Caco-2 (cell line): ENCODE results near the gene DMRTB1. TPM values are rescaled to one million over a fixed set of nuclear protein-coding genes. Genes with fewer than 3 reads are reported as not detected.

ENCODE experiments used
- BruUV-seq: library from RNA; stranded (reverse); fragments of 400-500 nt; replicated peaks from 2 replicates; lab custom pipeline; 2021; lab: Mats Ljungman, UMichigan
- CTCF ChIA-PET: fragments of 300-600 bp; sonication (Branson Sonifier 250); formaldehyde crosslinking; loops from one replicate; lab custom pipeline; 2022; ENCODE audit warnings: antibody characterized with exemption; lab: Charles Lee
- POLR2A ChIA-PET: fragments of 300-600 bp; sonication (Branson Sonifier 250); formaldehyde crosslinking; loops from one replicate; lab custom pipeline; 2022; ENCODE audit warnings: antibody characterized with exemption; lab: Charles Lee
- DNase-seq, 2 experiments: peaks; one replicate each; pipeline versions ENCODE4 v3.0.0 to v3.0.0-alpha.2; 2020 to 2022
- H3K27me3 ChIP-seq: replicated peaks from 2 replicates; pipeline ENCODE4 v1.6.0; 2011; ENCODE audit warnings: low read length; ENCODE audit not compliant: control insufficient read depth, insufficient read depth
- H3K36me3 ChIP-seq: 2 replicates; pipeline ENCODE4 v1.5.1; 2011; ENCODE audit warnings: low read length; ENCODE audit not compliant: control insufficient read depth, insufficient read depth
- H3K4me1 ChIP-seq: fragments of 250-450 bp; sonication (Bioruptor Pico); 2 replicates; pipeline ENCODE4 v1.5.1; 2020; ENCODE audit warnings: mild to moderate bottlenecking
- H3K4me3 ChIP-seq: 2 replicates; pipeline ENCODE4 v1.5.1; 2011; ENCODE audit warnings: low read depth, mild to moderate bottlenecking, control low read depth, low read length
- H3K9me3 ChIP-seq: fragments of 250-450 bp; sonication (Bioruptor Pico); 2 replicates; pipeline ENCODE4 v1.5.1; 2020; ENCODE audit warnings: mild to moderate bottlenecking, moderate library complexity
- H3K27ac Mint-ChIP-seq: one replicate; pipeline ENCODE4 v1.8.0; 2022; ENCODE audit warnings: mixed read lengths; ENCODE audit not compliant: unreplicated experiment
- H3K27me3 Mint-ChIP-seq: one replicate; pipeline ENCODE4 v1.8.0; 2022; ENCODE audit warnings: mixed read lengths; ENCODE audit not compliant: insufficient read depth, unreplicated experiment
- H3K36me3 Mint-ChIP-seq: one replicate; pipeline ENCODE4 v1.8.0; 2022; ENCODE audit warnings: mild to moderate bottlenecking, mixed read lengths; ENCODE audit not compliant: insufficient read depth, unreplicated experiment
- H3K4me1 Mint-ChIP-seq: one replicate; pipeline ENCODE4 v1.8.0; 2022; ENCODE audit warnings: low read depth, mixed read lengths; ENCODE audit not compliant: unreplicated experiment
- H3K4me3 Mint-ChIP-seq: one replicate; pipeline ENCODE4 v1.8.0; 2022; ENCODE audit warnings: mild to moderate bottlenecking, moderate library complexity, mixed read lengths; ENCODE audit not compliant: unreplicated experiment
- H3K9me3 Mint-ChIP-seq: one replicate; pipeline ENCODE4 v1.8.0; 2022; ENCODE audit warnings: mixed read lengths; ENCODE audit not compliant: unreplicated experiment
- CTCF ChIP-seq, 2 experiments: fragments of 200-600 bp in 1 of 2; IDR thresholded peaks; 1 replicate in 1 of 2; 2 replicates in 1 of 2; pipeline versions ENCODE4 v1.5.1 to v1.8.0; 2011 to 2022; ENCODE audit warnings: antibody characterized with exemption in 1 of 2, control low read depth in 1 of 2, inconsistent platforms in 1 of 2, low read depth in 1 of 2, low read length in 1 of 2, mild to moderate bottlenecking in 1 of 2, moderate library complexity in 1 of 2; ENCODE audit not compliant: insufficient read depth in 1 of 2, severe bottlenecking in 1 of 2, unreplicated experiment in 1 of 2
- intact Hi-C: fragments of 100-400 bp; cut with micrococcal nuclease; formaldehyde crosslinking; loops from one replicate; pipeline ENCODE4 v1.10.0; 2022; ENCODE audit not compliant: unreplicated experiment
- total RNA-seq: library from RNA; stranded (reverse); gene quantifications from 2 replicates; pipeline ENCODE4 v1.2.3, GENCODE V29; 2022

The DMRTB1 gene
- total RNA-seq, 1 experiment from 2014 or later: not detected

- Mint-ChIP-seq H3K9me3 (no peaks in the 10 kb centered on the region), H3K27me3 (no peaks in the 10 kb centered on the region), H3K36me3 (no peaks in the 10 kb centered on the region), H3K4me3 (no peak overlapping the region), H3K27ac (no peak overlapping the region), H3K4me1 (no peaks in the 10 kb centered on the region)
- Histone ChIP-seq H3K9me3 (no peaks in the 10 kb centered on the region), H3K4me1 (no peaks in the 10 kb centered on the region), H3K4me3 (no peak overlapping the region), H3K36me3 (no peaks in the 10 kb centered on the region), H3K27me3 (no peaks in the 10 kb centered on the region)
- no peak for DNase-seq
- no peak for TF ChIP-seq CTCF (IDR thresholded peaks at IDR 0.05; ENCODE audit: insufficient read depth in 1 of 2, low read depth in 1 of 2, low read length in 1 of 2, severe bottlenecking in 1 of 2, unreplicated experiment in 1 of 2)
- no TSS peak for BruUV-seq
- ChIA-PET POLR2A (no interaction called here), CTCF (interaction anchor here (0.8 kb wide), 1 partner anchor 15 kb away, joined by 5 read pairs; no protein-coding TSS in a partner anchor)
- intact Hi-C loops: no loop called here
Measured at GRCh38 chr1:53503433-53504217, 44.4 kb downstream of the DMRTB1 start.

GRCh38 chr1:53504901-53505300 lies 45.7 kb downstream of the DMRTB1 start:
- H3K27me3 ChIP-seq: no peaks in the 10 kb centered on the region

GRCh38 chr1:53505401-53505800 lies 46.2 kb downstream of the DMRTB1 start:
- DNase-seq: no peak
- Mint-ChIP-seq H3K27ac (no peak overlapping the region), H3K4me1 (no peaks in the 10 kb centered on the region), H3K4me3 (no peak overlapping the region), H3K27me3 (no peaks in the 10 kb centered on the region), H3K36me3 (no peaks in the 10 kb centered on the region), H3K9me3 (no peaks in the 10 kb centered on the region)
- Histone ChIP-seq H3K4me3 (no peak overlapping the region), H3K4me1 (no peaks in the 10 kb centered on the region), H3K36me3 (no peaks in the 10 kb centered on the region), H3K27me3 (no peaks in the 10 kb centered on the region), H3K9me3 (no peaks in the 10 kb centered on the region)
- ChIA-PET POLR2A (no interaction called here), CTCF (interaction anchor here (0.6 kb wide), 1 partner anchor 111 kb away, joined by 3 read pairs; no protein-coding TSS in a partner anchor)
- intact Hi-C loops: no loop called here
- BruUV-seq: no TSS peak
- no peak for TF ChIP-seq CTCF (IDR thresholded peaks at IDR 0.05; ENCODE audit: insufficient read depth in 1 of 2, low read depth in 1 of 2, low read length in 1 of 2, severe bottlenecking in 1 of 2, unreplicated experiment in 1 of 2)

More at GRCh38 chr1:53504901-53505300, 45.7 kb downstream of the DMRTB1 start:
- Histone ChIP-seq H3K9me3 (no peaks in the 10 kb centered on the region), H3K4me3 (no peak overlapping the region), H3K4me1 (no peaks in the 10 kb centered on the region), H3K36me3 (no peaks in the 10 kb centered on the region)
- Mint-ChIP-seq H3K27me3 (no peaks in the 10 kb centered on the region), H3K4me1 (no peaks in the 10 kb centered on the region), H3K4me3 (no peak overlapping the region), H3K36me3 (no peaks in the 10 kb centered on the region), H3K9me3 (no peaks in the 10 kb centered on the region), H3K27ac (no peak overlapping the region)
- POLR2A ChIA-PET: no interaction called here
- CTCF ChIA-PET: no interaction called here
- no peak for TF ChIP-seq CTCF (IDR thresholded peaks at IDR 0.05; ENCODE audit: insufficient read depth in 1 of 2, low read depth in 1 of 2, low read length in 1 of 2, severe bottlenecking in 1 of 2, unreplicated experiment in 1 of 2)
- DNase-seq: no peak
- intact Hi-C loops: no loop called here
- no TSS peak for BruUV-seq
